MM.1S (cell line): ENCODE results near the gene ZNF57.

Source experiments
- DNase-seq: peaks from one replicate; pipeline ENCODE4 v3.0.0-alpha.2; 2015
- H2AFZ ChIP-seq: fragments of 300-600 bp; sonication (generic); 2 replicates; pipeline ENCODE4 v1.6.0; 2016; ENCODE audit warnings: antibody characterized with exemption, low read length
- H3F3A ChIP-seq: fragments of 300-600 bp; sonication (generic); 2 replicates; pipeline ENCODE4 v1.6.1; 2016; ENCODE audit warnings: mild to moderate bottlenecking, antibody characterized with exemption, low read length, moderate library complexity, mixed read lengths; ENCODE audit not compliant: insufficient read depth
- H3K27ac ChIP-seq: fragments of 300-600 bp; sonication (generic); 2 replicates; pipeline ENCODE4 v1.5.1; 2016; ENCODE audit warnings: mild to moderate bottlenecking, low read length
- H3K27me3 ChIP-seq: fragments of 300-600 bp; sonication (generic); replicated peaks from 2 replicates; pipeline ENCODE4 v1.6.0; 2016; ENCODE audit warnings: low read length; ENCODE audit not compliant: insufficient read depth
- H3K36me3 ChIP-seq: fragments of 300-600 bp; sonication (generic); replicated peaks from 2 replicates; pipeline ENCODE4 v1.6.1; 2016; ENCODE audit warnings: mild to moderate bottlenecking, low read length, mixed read lengths; ENCODE audit not compliant: insufficient read depth
- H3K4me1 ChIP-seq: fragments of 300-600 bp; sonication (generic); 2 replicates; pipeline ENCODE4 v1.6.1; 2016; ENCODE audit warnings: low read length, mixed read lengths
- H3K4me2 ChIP-seq: fragments of 300-600 bp; sonication (generic); 2 replicates; pipeline ENCODE4 v1.6.0; 2016; ENCODE audit warnings: low read depth, low read length
- H3K4me3 ChIP-seq: fragments of 300-600 bp; sonication (generic); 2 replicates; pipeline ENCODE4 v1.5.1; 2016; ENCODE audit warnings: low read length, mixed read lengths
- H3K79me2 ChIP-seq: fragments of 300-600 bp; sonication (generic); 2 replicates; pipeline ENCODE4 v1.6.1; 2016; ENCODE audit warnings: mixed run types, low read length, mixed read lengths
- H3K9ac ChIP-seq: fragments of 300-600 bp; sonication (generic); 2 replicates; pipeline ENCODE4 v1.6.1; 2016; ENCODE audit warnings: low read length, mixed read lengths
- H3K9me2 ChIP-seq: fragments of 300-600 bp; sonication (generic); replicated peaks from 2 replicates; pipeline ENCODE4 v1.6.1; 2016; ENCODE audit warnings: mild to moderate bottlenecking, low read length, mixed read lengths; ENCODE audit not compliant: insufficient read depth
- H3K9me3 ChIP-seq: fragments of 300-600 bp; sonication (generic); replicated peaks from 2 replicates; pipeline ENCODE4 v1.6.1; 2016; ENCODE audit warnings: mild to moderate bottlenecking, low read length, mixed read lengths; ENCODE audit not compliant: insufficient read depth
- H4K20me1 ChIP-seq: fragments of 300-600 bp; sonication (generic); 2 replicates; pipeline ENCODE4 v1.6.1; 2016; ENCODE audit warnings: mild to moderate bottlenecking, low read length, moderate library complexity, mixed read lengths; ENCODE audit not compliant: insufficient read depth
- EZH2 ChIP-seq: fragments of 300-600 bp; sonication (generic); optimal IDR thresholded peaks from 2 replicates; pipeline ENCODE3; 2017; ENCODE audit warnings: low read depth, mild to moderate bottlenecking, antibody characterized with exemption, low read length, mixed read lengths
- EZH2phosphoT487 ChIP-seq: fragments of 300-600 bp; sonication (generic); IDR thresholded peaks from 2 replicates; pipeline ENCODE4 v1.6.1; 2018; ENCODE audit warnings: antibody characterized with exemption, low read length
- TF ChIP-seq, protein P1 (sequence below): fragments of 300-600 bp; sonication (generic); IDR thresholded peaks from 2 replicates; pipeline ENCODE4 v1.5.1; 2016; ENCODE audit warnings: antibody characterized with exemption, low read length, mixed read lengths

ZNF57 gene

GRCh38 chr19:2900296-2901252 lies at the start of gene ZNF57:
ZNF57 (plus strand) TSS chr19:2900928; CDS start chr19:2901046, 118 bp downstream.
- H2AFZ ChIP-seq, result no peak within 1 kb of the TSS
- no peak within 1 kb of the TSS for H3K4me2 ChIP-seq
- no peaks in the 10 kb centered on the region for H3K36me3 ChIP-seq
- no peaks in the 10 kb centered on the region for H3K4me1 ChIP-seq
- no peak within 1 kb of the TSS for H3K4me3 ChIP-seq
- H3K79me2 ChIP-seq, result no peaks in the 10 kb centered on the region
- no peak within 1 kb of the TSS for H3K9ac ChIP-seq
- no peak within 1 kb of the TSS for H3K27ac ChIP-seq
- peaks cover 70% of the 10 kb centered on the region for H3K27me3 ChIP-seq
- no peaks in the 10 kb centered on the region for H3F3A ChIP-seq
- DNase-seq, result no peak
- TF ChIP-seq EZH2phosphoT487 (no peak), EZH2 (no peak)
- TF ChIP-seq, protein P1, sequence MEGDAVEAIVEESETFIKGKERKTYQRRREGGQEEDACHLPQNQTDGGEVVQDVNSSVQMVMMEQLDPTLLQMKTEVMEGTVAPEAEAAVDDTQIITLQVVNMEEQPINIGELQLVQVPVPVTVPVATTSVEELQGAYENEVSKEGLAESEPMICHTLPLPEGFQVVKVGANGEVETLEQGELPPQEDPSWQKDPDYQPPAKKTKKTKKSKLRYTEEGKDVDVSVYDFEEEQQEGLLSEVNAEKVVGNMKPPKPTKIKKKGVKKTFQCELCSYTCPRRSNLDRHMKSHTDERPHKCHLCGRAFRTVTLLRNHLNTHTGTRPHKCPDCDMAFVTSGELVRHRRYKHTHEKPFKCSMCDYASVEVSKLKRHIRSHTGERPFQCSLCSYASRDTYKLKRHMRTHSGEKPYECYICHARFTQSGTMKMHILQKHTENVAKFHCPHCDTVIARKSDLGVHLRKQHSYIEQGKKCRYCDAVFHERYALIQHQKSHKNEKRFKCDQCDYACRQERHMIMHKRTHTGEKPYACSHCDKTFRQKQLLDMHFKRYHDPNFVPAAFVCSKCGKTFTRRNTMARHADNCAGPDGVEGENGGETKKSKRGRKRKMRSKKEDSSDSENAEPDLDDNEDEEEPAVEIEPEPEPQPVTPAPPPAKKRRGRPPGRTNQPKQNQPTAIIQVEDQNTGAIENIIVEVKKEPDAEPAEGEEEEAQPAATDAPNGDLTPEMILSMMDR, result no peak
- no peaks in the 10 kb centered on the region for H3K9me2 ChIP-seq
- no peaks in the 10 kb centered on the region for H4K20me1 ChIP-seq
- no peaks in the 10 kb centered on the region for H3K9me3 ChIP-seq

DNA sequence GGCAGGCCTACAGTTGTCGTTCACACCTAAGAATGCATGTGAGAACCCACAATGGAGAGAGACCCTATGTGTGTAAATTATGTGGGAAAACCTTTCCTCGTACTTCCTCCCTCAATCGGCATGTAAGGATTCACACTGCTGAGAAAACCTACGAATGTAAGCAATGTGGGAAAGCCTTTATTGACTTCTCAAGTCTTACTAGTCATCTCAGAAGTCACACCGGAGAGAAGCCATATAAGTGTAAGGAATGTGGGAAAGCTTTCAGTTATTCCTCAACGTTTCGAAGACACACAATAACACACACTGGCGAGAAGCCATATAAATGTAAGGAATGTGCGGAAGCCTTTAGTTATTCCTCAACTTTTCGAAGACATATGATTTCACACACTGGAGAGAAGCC lies 48.1 kb upstream of the ZNF57 start:
- Histone ChIP-seq H3K4me2 (no peak overlapping the region), H3K9me3 (peaks cover 6% of the 10 kb centered on the region; the same call in 1 of the 2 replicates), H3K27ac (no peak overlapping the region), H3F3A (no peaks in the 10 kb centered on the region), H3K9ac (no peak overlapping the region), H3K4me3 (no peak overlapping the region), H3K79me2 (no peaks in the 10 kb centered on the region), H2AFZ (no peak overlapping the region), H3K4me1 (no peaks in the 10 kb centered on the region), H4K20me1 (no peaks in the 10 kb centered on the region), H3K36me3 (peaks cover 11% of the 10 kb centered on the region; the same call in 1 of the 2 replicates), H3K9me2 (no peaks in the 10 kb centered on the region), H3K27me3 (no peaks in the 10 kb centered on the region)
- no peak for DNase-seq
- TF ChIP-seq, protein P1, result no peak
- TF ChIP-seq EZH2, result no peak
- no peak for TF ChIP-seq EZH2phosphoT487

- Histone ChIP-seq H3K9ac (no peak overlapping the region), H3K9me3 (peaks cover 6% of the 10 kb centered on the region; the same call in 1 of the 2 replicates), H3K27me3 (no peaks in the 10 kb centered on the region), H3K9me2 (no peaks in the 10 kb centered on the region), H2AFZ (no peak overlapping the region), H3K4me3 (no peak overlapping the region), H3F3A (no peaks in the 10 kb centered on the region), H3K4me2 (no peak overlapping the region), H3K36me3 (peaks cover 11% of the 10 kb centered on the region; the same call in 1 of the 2 replicates), H4K20me1 (no peaks in the 10 kb centered on the region), H3K27ac (no peak overlapping the region), H3K79me2 (no peaks in the 10 kb centered on the region), H3K4me1 (no peaks in the 10 kb centered on the region)
- TF ChIP-seq EZH2 (no peak), EZH2phosphoT487 (no peak)
- TF ChIP-seq, protein P1, result no peak
- DNase-seq, result no peak
Observed at GRCh38 chr19:2853015-2853606, 47.6 kb upstream of the ZNF57 start.
